ENCODE results near the gene DAP.

Gene DAP

GRCh38 chr5:10734832-10735523 is 26.1 kb downstream of the DAP start:
- H3K4me3 ChIP-seq (ENCODE audit: insufficient read depth, low read length, poor library complexity, severe bottlenecking) = no peak overlapping the region
- TF ChIP-seq EZH2phosphoT487 (conservative IDR thresholded peaks at IDR 0.05; ENCODE audit: low read length) (no peak), CTCF (IDR thresholded peaks at IDR 0.05; ENCODE audit: insufficient read depth, low read length, poor library complexity, severe bottlenecking) (no peak)
- no peak overlapping the region for H2AFZ ChIP-seq (ENCODE audit: low read depth, low read length, severe bottlenecking)
- no peaks in the 10 kb centered on the region for H3K27me3 ChIP-seq (ENCODE audit: low read length)
- H3K9me3 ChIP-seq (ENCODE audit: insufficient read depth, low read length) = no peaks in the 10 kb centered on the region
- no peak overlapping the region for H3K9ac ChIP-seq (ENCODE audit: low read length)
- H3K36me3 ChIP-seq (ENCODE audit: low read length) = peaks cover 6% of the 10 kb centered on the region; the same call in 1 of the 2 replicates
- no peak overlapping the region for H3K4me2 ChIP-seq (ENCODE audit: low read depth, low read length, poor library complexity, severe bottlenecking)
- H3K9me2 ChIP-seq (replicated peaks; ENCODE audit: insufficient read depth, low read length) = no peaks in the 10 kb centered on the region
- peaks cover 5% of the 10 kb centered on the region; the same call in 1 of the 2 replicates for H4K20me1 ChIP-seq (ENCODE audit: low read depth, low read length)
- H3K27ac ChIP-seq (ENCODE audit: low read depth, low read length) = peak overlapping the region; percentile 38
- H3K79me2 ChIP-seq (ENCODE audit: insufficient read depth, low read length) = peaks cover 14% of the 10 kb centered on the region
- no peaks in the 10 kb centered on the region for H3F3A ChIP-seq (ENCODE audit: insufficient read depth)

- no peak overlapping the region for H3K4me3 ChIP-seq (ENCODE audit: insufficient read depth, low read length, poor library complexity, severe bottlenecking)
- no peaks in the 10 kb centered on the region for H3K27me3 ChIP-seq (ENCODE audit: low read length)
- peaks cover 5% of the 10 kb centered on the region; the same call in 1 of the 2 replicates for H4K20me1 ChIP-seq (ENCODE audit: low read depth, low read length)
- no peak overlapping the region for H2AFZ ChIP-seq (ENCODE audit: low read depth, low read length, severe bottlenecking)
- H3K9me3 ChIP-seq (ENCODE audit: insufficient read depth, low read length) = no peaks in the 10 kb centered on the region
- H3F3A ChIP-seq (ENCODE audit: insufficient read depth) = no peaks in the 10 kb centered on the region
- peaks cover 14% of the 10 kb centered on the region for H3K79me2 ChIP-seq (ENCODE audit: insufficient read depth, low read length)
- H3K27ac ChIP-seq (ENCODE audit: low read depth, low read length) = no peak overlapping the region
- no peak overlapping the region for H3K9ac ChIP-seq (ENCODE audit: low read length)
- no peak overlapping the region for H3K4me2 ChIP-seq (ENCODE audit: low read depth, low read length, poor library complexity, severe bottlenecking)
- H3K36me3 ChIP-seq (ENCODE audit: low read length) = peaks cover 6% of the 10 kb centered on the region; the same call in 1 of the 2 replicates
- TF ChIP-seq EZH2phosphoT487 (conservative IDR thresholded peaks at IDR 0.05; ENCODE audit: low read length) (no peak), CTCF (IDR thresholded peaks at IDR 0.05; ENCODE audit: insufficient read depth, low read length, poor library complexity, severe bottlenecking) (no peak)
- no peaks in the 10 kb centered on the region for H3K9me2 ChIP-seq (replicated peaks; ENCODE audit: insufficient read depth, low read length)
Measured at GRCh38 chr5:10734037-10734709, 26.9 kb downstream of the DAP start.

- H3K9me2 ChIP-seq (replicated peaks; ENCODE audit: insufficient read depth, low read length) = no peaks in the 10 kb centered on the region
- H3F3A ChIP-seq (ENCODE audit: insufficient read depth) = no peaks in the 10 kb centered on the region
- no peaks in the 10 kb centered on the region for H3K27me3 ChIP-seq (ENCODE audit: low read length)
- H3K27ac ChIP-seq (ENCODE audit: low read depth, low read length) = no peak overlapping the region
- peaks cover 5% of the 10 kb centered on the region; the same call in 1 of the 2 replicates for H4K20me1 ChIP-seq (ENCODE audit: low read depth, low read length)
- H3K4me2 ChIP-seq (ENCODE audit: low read depth, low read length, poor library complexity, severe bottlenecking) = no peak overlapping the region
- no peak overlapping the region for H2AFZ ChIP-seq (ENCODE audit: low read depth, low read length, severe bottlenecking)
- peaks cover 6% of the 10 kb centered on the region; the same call in 1 of the 2 replicates for H3K36me3 ChIP-seq (ENCODE audit: low read length)
- no peak overlapping the region for H3K4me3 ChIP-seq (ENCODE audit: insufficient read depth, low read length, poor library complexity, severe bottlenecking)
- no peak overlapping the region for H3K9ac ChIP-seq (ENCODE audit: low read length)
- TF ChIP-seq EZH2phosphoT487 (conservative IDR thresholded peaks at IDR 0.05; ENCODE audit: low read length) (no peak), CTCF (IDR thresholded peaks at IDR 0.05; ENCODE audit: insufficient read depth, low read length, poor library complexity, severe bottlenecking) (no peak)
- H3K9me3 ChIP-seq (ENCODE audit: insufficient read depth, low read length) = no peaks in the 10 kb centered on the region
- peaks cover 14% of the 10 kb centered on the region for H3K79me2 ChIP-seq (ENCODE audit: insufficient read depth, low read length)
Measured at GRCh38 chr5:10733426-10733825, 27.6 kb downstream of the DAP start.

All from SU-DHL-6 (cell line).